SK-N-SH (cell line): ENCODE results near the gene ATG7. TPM values are rescaled to one million over a fixed set of nuclear protein-coding genes. Genes with fewer than 3 reads are reported as not detected.
A peak's percentile ranks its signal among the peaks of the same experiment; 100 is the strongest.

Source experiments
- CTCF ChIA-PET: fragments of 300-600, 350-600 bp; formaldehyde crosslinking; extraction: SDS; loops from one replicate; lab custom pipeline; 2021; lab: Yijun Ruan, JAX
- POLR2A ChIA-PET: fragments of 350-600 bp; sonication (Branson Sonifier 250); formaldehyde crosslinking; extraction: SDS; loops from one replicate; lab custom pipeline; 2020; ENCODE audit warnings: antibody characterized with exemption, inconsistent platforms; lab: Yijun Ruan, JAX
- DNase-seq: peaks from one replicate; pipeline ENCODE4 v3.0.0; 2012
- H2AFZ ChIP-seq: fragments of 200-600 bp; sonication (generic); 2 replicates; pipeline ENCODE4 v1.8.1; 2016; ENCODE audit warnings: antibody characterized with exemption, mild to moderate bottlenecking, low read depth
- H3F3A ChIP-seq: fragments of 200-600 bp; sonication (generic); replicated peaks from 2 replicates; pipeline ENCODE3; 2016; ENCODE audit warnings: antibody characterized with exemption, mild to moderate bottlenecking; ENCODE audit not compliant: insufficient read depth
- H3K27ac ChIP-seq, 2 experiments: fragments of 200-500 bp in 1 of 2; fragments of 200-600 bp in 1 of 2; sonication (Bioruptor generic) in 1 of 2; sonication (generic), shearing (Covaris generic) in 1 of 2; 2 replicates each; pipeline versions ENCODE4 v1.5.1 to v1.6.1; 2014 to 2016; ENCODE audit warnings: low read depth in 2 of 2, inconsistent platforms in 1 of 2, low read length in 1 of 2, mild to moderate bottlenecking in 1 of 2, mixed read lengths in 1 of 2
- H3K27me3 ChIP-seq: fragments of 200-600 bp; sonication (generic), shearing (Covaris generic); 2 replicates; pipeline ENCODE4 v1.6.1; 2016; ENCODE audit warnings: mixed run types; ENCODE audit not compliant: insufficient read depth
- H3K36me3 ChIP-seq, 2 experiments: fragments of 200-500 bp in 1 of 2; fragments of 200-600 bp in 1 of 2; sonication (Bioruptor generic) in 1 of 2; sonication (generic) in 1 of 2; replicated peaks in 1 of 2; 2 replicates each; pipeline versions ENCODE3 to v1.5.1; 2014 to 2016; ENCODE audit warnings: low read length in 1 of 2, mild to moderate bottlenecking in 1 of 2; ENCODE audit not compliant: insufficient read depth in 2 of 2, control insufficient read depth in 1 of 2
- H3K4me1 ChIP-seq, 2 experiments: fragments of 200-500 bp in 1 of 2; fragments of 200-600 bp in 1 of 2; sonication (Bioruptor generic) in 1 of 2; sonication (generic), shearing (Covaris generic) in 1 of 2; 2 replicates each; pipeline versions ENCODE4 v1.5.1 to v1.6.1; 2014 to 2016; ENCODE audit warnings: low read depth in 1 of 2, low read length in 1 of 2, mixed run types in 1 of 2; ENCODE audit not compliant: insufficient read depth in 2 of 2, control insufficient read depth in 1 of 2
- H3K4me2 ChIP-seq: fragments of 200-600 bp; sonication (generic), shearing (Covaris generic); 2 replicates; pipeline ENCODE4 v1.6.1; 2017; ENCODE audit warnings: mixed run types
- H3K4me3 ChIP-seq, 2 experiments: fragments of 200-500 bp in 1 of 2; fragments of 200-600 bp in 1 of 2; sonication (Bioruptor generic) in 1 of 2; sonication (generic), shearing (Covaris generic) in 1 of 2; 2 replicates each; pipeline versions ENCODE4 v1.5.1 to v1.8.1; 2014 to 2016; ENCODE audit warnings: low read depth in 2 of 2, inconsistent platforms in 1 of 2, low read length in 1 of 2, mild to moderate bottlenecking in 1 of 2, mixed read lengths in 1 of 2, moderate library complexity in 1 of 2
- H3K79me2 ChIP-seq: fragments of 200-600 bp; sonication (generic); 2 replicates; pipeline ENCODE4 v1.8.1; 2017; ENCODE audit warnings: mild to moderate bottlenecking; ENCODE audit not compliant: insufficient read depth
- H3K9ac ChIP-seq: fragments of 200-600 bp; sonication (generic); 2 replicates; pipeline ENCODE4 v1.6.1; 2017; ENCODE audit warnings: mixed run types
- H3K9me2 ChIP-seq: fragments of 200-600 bp; sonication (generic); 2 replicates; pipeline ENCODE4 v1.6.1; 2017; ENCODE audit warnings: mixed run types
- H3K9me3 ChIP-seq: fragments of 200-600 bp; sonication (generic); 2 replicates; pipeline ENCODE4 v1.6.1; 2017; ENCODE audit warnings: mixed run types, mild to moderate bottlenecking, moderate library complexity
- H4K20me1 ChIP-seq: fragments of 200-600 bp; sonication (generic); 2 replicates; pipeline ENCODE4 v1.6.1; 2017; ENCODE audit warnings: mild to moderate bottlenecking, mixed run types; ENCODE audit not compliant: insufficient read depth
- CHD2 ChIP-seq: fragments of 150-350 bp; IDR thresholded peaks from 2 replicates; pipeline ENCODE4 v1.6.1; 2018; ENCODE audit warnings: low read length; ENCODE audit not compliant: partially characterized antibody
- TCF12 ChIP-seq: IDR thresholded peaks from 2 replicates; pipeline ENCODE4 v1.4.0; 2012
- TEAD4 ChIP-seq: IDR thresholded peaks from 2 replicates; pipeline ENCODE4 v1.4.0; 2012; ENCODE audit warnings: mild to moderate bottlenecking, borderline replicate concordance; ENCODE audit not compliant: insufficient read depth
- WGBS: methylation state at CpG from one replicate; pipeline ENCODE4 v1.1.6; 2017; ENCODE audit warnings: low lambda C conversion rate; 5-methylcytosine and 5-hydroxymethylcytosine counted together
- polyA plus RNA-seq, 3 experiments: library from polyadenylated mRNA; depleted of rRNA; stranded (reverse); fragments of >200 nt; gene quantifications; 2 replicates each; pipeline ENCODE4 v1.2.3, GENCODE V29; 2012
- TF ChIP-seq, protein P1 (sequence below): fragments of 200-600 bp; sonication (generic); IDR thresholded peaks from 2 replicates; pipeline ENCODE4 v1.6.1; 2017; ENCODE audit warnings: antibody characterized with exemption, mild to moderate bottlenecking, moderate library complexity
- TF ChIP-seq, protein P2 (sequence below): IDR thresholded peaks from 2 replicates; pipeline ENCODE4 v1.4.0; 2012; ENCODE audit warnings: low read depth, borderline replicate concordance
- TF ChIP-seq, protein P3 (sequence below): fragments of 150-350 bp; IDR thresholded peaks from 2 replicates; pipeline ENCODE4 v1.6.1; 2016; ENCODE audit warnings: mild to moderate bottlenecking, low read depth, low read length
- TF ChIP-seq, protein P4 (sequence below): fragments of 150-350 bp; IDR thresholded peaks from 2 replicates; pipeline ENCODE4 v1.6.1; 2017; ENCODE audit warnings: antibody characterized with exemption, low read length, low read depth, borderline replicate concordance

The ATG7 gene
- polyA plus RNA-seq, 1 of the 3 experiments (the other 2 are of a cell fraction): 29.5 TPM

DNA sequence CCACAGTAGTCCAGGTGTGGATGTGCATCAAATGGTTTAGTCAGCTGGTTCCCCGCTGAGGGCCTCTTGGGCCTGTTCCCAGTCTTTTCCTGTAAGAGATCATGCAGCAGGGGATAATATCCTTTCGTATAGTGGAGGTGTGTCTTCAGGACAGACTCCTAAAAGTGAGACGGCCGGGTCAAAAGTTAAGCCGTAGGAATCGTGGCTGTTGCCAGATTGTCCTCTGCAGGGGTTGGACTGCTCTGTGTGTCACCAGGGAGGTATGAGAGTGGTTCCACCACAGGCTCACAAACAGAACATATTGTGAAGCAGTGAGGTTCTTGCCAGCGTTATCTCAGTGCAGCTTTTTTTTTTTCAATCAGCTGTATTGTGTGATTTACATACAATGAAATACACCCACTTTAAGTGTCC, 276.5 kb downstream of the ATG7 start (continued):
- TF ChIP-seq CHD2: no peak
- TF ChIP-seq TCF12: 0 out of 2 replicates have a peak, but pooled peaks have one; percentile 36
- TF ChIP-seq, protein P1, sequence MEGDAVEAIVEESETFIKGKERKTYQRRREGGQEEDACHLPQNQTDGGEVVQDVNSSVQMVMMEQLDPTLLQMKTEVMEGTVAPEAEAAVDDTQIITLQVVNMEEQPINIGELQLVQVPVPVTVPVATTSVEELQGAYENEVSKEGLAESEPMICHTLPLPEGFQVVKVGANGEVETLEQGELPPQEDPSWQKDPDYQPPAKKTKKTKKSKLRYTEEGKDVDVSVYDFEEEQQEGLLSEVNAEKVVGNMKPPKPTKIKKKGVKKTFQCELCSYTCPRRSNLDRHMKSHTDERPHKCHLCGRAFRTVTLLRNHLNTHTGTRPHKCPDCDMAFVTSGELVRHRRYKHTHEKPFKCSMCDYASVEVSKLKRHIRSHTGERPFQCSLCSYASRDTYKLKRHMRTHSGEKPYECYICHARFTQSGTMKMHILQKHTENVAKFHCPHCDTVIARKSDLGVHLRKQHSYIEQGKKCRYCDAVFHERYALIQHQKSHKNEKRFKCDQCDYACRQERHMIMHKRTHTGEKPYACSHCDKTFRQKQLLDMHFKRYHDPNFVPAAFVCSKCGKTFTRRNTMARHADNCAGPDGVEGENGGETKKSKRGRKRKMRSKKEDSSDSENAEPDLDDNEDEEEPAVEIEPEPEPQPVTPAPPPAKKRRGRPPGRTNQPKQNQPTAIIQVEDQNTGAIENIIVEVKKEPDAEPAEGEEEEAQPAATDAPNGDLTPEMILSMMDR: no peak

DNA sequence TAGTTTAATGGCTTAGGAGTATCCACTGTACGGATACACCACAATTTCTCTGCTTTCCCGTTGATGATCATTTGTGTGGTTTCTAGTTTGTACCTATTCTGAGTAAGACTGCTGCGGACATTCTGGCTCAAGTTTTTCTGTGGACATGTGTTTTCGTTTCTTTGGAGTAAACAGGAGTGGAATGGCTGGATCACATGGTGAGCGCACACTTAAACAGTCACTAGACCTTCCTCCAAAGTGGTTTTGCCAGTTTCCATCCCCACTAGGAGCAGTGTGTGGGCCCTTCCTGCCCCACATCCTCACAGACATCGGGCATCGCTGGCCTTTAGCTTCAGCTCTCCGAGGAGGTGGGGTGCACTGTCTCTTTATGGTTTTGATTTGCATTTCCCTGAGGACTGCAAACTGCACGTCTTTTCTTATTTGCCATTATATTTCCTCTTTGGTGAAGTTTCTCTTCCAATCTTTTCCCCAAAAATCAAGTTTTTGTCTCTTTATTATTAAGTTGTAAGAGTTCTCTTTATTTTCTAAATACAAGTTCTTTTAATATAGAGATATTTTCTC, 277.5 kb downstream of the ATG7 start:
- TF ChIP-seq, protein P2, sequence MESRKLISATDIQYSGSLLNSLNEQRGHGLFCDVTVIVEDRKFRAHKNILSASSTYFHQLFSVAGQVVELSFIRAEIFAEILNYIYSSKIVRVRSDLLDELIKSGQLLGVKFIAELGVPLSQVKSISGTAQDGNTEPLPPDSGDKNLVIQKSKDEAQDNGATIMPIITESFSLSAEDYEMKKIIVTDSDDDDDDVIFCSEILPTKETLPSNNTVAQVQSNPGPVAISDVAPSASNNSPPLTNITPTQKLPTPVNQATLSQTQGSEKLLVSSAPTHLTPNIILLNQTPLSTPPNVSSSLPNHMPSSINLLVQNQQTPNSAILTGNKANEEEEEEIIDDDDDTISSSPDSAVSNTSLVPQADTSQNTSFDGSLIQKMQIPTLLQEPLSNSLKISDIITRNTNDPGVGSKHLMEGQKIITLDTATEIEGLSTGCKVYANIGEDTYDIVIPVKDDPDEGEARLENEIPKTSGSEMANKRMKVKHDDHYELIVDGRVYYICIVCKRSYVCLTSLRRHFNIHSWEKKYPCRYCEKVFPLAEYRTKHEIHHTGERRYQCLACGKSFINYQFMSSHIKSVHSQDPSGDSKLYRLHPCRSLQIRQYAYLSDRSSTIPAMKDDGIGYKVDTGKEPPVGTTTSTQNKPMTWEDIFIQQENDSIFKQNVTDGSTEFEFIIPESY: no peak
- TF ChIP-seq, protein P3, sequence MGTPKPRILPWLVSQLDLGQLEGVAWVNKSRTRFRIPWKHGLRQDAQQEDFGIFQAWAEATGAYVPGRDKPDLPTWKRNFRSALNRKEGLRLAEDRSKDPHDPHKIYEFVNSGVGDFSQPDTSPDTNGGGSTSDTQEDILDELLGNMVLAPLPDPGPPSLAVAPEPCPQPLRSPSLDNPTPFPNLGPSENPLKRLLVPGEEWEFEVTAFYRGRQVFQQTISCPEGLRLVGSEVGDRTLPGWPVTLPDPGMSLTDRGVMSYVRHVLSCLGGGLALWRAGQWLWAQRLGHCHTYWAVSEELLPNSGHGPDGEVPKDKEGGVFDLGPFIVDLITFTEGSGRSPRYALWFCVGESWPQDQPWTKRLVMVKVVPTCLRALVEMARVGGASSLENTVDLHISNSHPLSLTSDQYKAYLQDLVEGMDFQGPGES: no peak
- TF ChIP-seq, protein P4, sequence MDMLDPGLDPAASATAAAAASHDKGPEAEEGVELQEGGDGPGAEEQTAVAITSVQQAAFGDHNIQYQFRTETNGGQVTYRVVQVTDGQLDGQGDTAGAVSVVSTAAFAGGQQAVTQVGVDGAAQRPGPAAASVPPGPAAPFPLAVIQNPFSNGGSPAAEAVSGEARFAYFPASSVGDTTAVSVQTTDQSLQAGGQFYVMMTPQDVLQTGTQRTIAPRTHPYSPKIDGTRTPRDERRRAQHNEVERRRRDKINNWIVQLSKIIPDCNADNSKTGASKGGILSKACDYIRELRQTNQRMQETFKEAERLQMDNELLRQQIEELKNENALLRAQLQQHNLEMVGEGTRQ: no peak
- no peak for TF ChIP-seq TEAD4
- Histone ChIP-seq H3K9ac (no peak overlapping the region), H3K4me2 (no peak overlapping the region), H3K4me3 (no peak overlapping the region), H3K27me3 (no peaks in the 10 kb centered on the region), H3K9me3 (no peaks in the 10 kb centered on the region), H3F3A (peaks cover 20% of the 10 kb centered on the region), H3K36me3 (peaks cover 8 to 12% of the 10 kb centered on the region in 2 experiments), H2AFZ (no peak overlapping the region), H3K27ac (peak overlapping the region in 1 of 2 experiments; percentile 54; a peak in 1 of 4 replicates), H3K9me2 (no peaks in the 10 kb centered on the region), H3K79me2 (peaks cover 5% of the 10 kb centered on the region; the same call in 1 of the 2 replicates), H3K4me1 (peaks cover 3 to 8% of the 10 kb centered on the region in 2 experiments; a peak in 2 of 4 replicates), H4K20me1 (no peaks in the 10 kb centered on the region)
- no peak for DNase-seq
- 96% methylated on average over 9 of the region's 9 CpGs for WGBS
- POLR2A ChIA-PET: no interaction called here
- CTCF ChIA-PET: no interaction called here
